ENCODE results near the gene POU5F2. TPM values are rescaled to one million over a fixed set of nuclear protein-coding genes. Genes with fewer than 3 reads are reported as not detected.

Gene POU5F2
- polyA plus RNA-seq, 1 donor, result 0.08 TPM

DNA sequence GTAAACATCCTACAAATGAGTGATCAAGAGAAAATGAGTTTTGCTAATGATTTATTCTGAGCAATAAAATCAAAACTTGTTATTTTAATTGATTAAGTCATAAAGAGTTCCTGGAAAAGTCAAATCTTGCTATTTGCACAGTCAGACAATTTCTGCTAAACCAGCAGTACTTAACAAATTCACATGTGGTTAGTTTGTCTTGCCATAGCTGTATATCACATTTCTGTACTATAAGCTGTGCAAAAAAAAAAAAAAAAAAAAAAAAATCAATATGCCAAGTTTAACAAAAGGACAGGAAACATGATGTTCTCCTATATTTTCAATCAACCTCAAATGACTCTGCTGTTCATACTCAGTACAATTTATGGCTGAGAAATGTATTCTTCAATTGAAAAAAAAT lies 24.9 kb downstream of the POU5F2 start:
- DNase-seq, result no peak

DNA sequence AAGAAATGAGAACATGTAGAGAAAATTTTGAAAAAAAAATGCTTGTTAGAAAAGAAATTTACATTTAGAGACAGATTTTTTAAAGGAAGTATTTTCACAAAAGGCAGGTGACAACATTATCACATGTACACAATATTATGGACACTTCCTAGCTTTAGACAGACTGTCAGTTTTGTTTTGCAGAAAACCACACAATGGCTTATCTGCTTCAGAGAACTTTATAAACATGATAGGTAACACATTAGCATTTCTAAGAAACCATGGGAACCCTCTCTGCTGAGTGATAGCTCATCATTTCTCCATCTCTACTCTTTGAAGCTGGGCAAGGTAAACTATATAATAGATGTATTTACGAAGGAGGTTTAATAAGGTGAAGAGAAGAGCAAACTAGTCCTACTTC lies 25.6 kb downstream of the POU5F2 start:
- DNase-seq, result no peak

DNA sequence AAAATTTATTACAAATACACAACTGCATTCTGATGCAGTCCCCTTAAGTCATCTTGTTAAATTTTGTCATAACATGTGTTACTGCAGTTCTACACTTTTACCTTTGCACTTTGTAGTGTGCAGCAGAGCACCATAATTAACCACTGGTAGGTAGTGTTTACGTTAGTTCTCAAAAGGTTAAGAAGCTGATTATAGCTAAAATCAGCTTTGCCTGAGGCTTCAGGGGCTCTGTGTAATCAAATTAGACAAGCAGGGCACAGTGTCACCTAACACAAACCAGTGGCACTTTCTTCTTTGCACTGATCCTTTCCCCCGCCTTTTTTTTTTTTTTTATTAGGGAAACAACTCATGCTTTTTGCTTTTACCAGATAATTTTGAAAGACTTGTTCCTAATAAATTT lies 26.1 kb downstream of the POU5F2 start:
- no peak for DNase-seq

DNA sequence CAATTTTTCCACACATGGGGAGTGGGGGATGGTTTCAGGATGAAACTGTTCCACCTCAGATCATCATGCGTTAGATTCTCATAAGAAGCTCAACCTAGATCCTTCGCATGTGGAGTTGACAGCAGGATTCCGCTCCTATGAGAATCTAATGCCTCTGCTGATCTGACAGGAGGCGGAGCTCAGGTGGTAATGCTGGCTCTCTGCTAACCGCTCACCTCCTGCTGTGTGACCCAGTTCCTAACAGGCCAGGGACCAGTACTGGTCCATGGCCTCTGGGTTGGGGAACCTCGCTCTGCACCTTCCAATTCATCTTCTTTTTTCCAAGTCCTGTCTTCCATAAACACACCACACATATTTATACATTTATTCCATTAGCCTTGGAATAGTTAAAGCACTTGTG lies 33.0 kb downstream of the POU5F2 start:
- DNase-seq, result no peak

DNA sequence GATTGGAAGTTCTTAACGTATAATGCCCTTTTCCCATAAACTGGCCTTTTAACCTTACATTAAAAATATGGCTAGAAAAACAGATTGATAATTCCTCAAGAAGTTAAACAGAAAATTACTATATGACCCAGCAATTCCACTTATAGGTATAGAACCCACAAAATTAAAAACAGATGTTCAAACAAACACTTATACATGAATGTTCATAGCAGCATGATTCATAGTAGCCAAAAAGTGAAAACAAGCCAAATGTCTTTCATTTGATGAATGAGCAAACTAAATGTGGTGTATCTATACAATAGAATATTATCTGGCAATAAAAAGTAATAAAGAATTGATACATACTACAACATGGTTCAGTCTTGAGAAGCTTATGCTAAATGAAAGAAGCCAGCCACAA lies 35.5 kb downstream of the POU5F2 start:
- no peak for DNase-seq

DNA sequence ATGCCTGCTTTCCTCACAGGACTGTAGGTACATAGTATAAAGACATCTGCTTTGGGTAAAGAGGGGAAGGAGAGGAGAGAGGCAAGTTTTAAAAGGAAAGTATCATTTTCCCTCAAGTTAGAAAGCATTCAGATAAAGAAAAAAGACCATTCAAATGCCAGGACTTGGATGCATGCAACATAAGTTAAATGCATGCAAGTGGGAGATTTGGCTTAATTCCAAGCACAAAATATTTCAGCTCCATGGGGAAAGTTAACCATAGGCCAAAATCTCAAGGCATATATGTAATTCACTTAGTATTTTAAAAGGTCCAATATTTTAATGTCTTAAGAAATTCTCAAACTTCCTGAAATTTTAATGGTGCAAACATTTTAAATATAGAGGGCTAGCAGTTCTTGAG lies 36.4 kb downstream of the POU5F2 start:
- DNase-seq, result no peak

DNA sequence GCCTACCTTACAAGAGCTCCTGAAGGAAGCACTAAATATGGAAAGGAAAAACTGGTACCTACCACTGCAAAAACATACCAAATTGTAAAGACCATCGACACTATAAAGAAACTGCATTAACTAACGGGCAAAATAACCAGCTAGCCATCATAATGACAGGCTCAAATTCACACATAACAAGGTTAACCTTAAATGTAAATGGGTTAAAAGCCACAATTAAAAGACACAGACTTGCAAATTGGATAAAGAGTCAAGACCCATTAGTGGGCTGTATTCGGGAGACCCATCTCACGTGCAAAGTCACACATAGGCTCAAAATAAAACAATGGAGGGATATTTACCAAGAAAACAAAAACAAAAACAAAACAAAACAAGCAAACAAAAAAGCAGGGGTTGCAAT lies 49.4 kb downstream of the POU5F2 start:
- no peak for DNase-seq

Other genes starting within 250 kb of the POU5F2 start
- gene NR2F1-AS1, start 160.4 kb downstream of the POU5F2 start, polyA plus RNA-seq (ENCODE audit: insufficient read length), result 59.1 TPM
- 220 TPM for gene NR2F1, start 158.4 kb downstream of the POU5F2 start, polyA plus RNA-seq (ENCODE audit: insufficient read length)